GM18499 (cell line): Measurements from ENCODE around the gene P2RY8.
"Not testable (repeated sequence)": the region's sequence is repeated elsewhere in the genome, so short reads cannot be mapped to it uniquely, and the experiment has no call there.

ENCODE experiments used
- ATAC-seq: cut with Tn5 transposase; IDR thresholded peaks from one replicate; pipeline ENCODE4 v1.9.1; 2021; ENCODE audit warnings: moderate number of reproducible peaks; ENCODE audit not compliant: insufficient read depth, unreplicated experiment

The P2RY8 gene

GRCh38 chrX:1537031-1537715 is at the start of gene P2RY8:
P2RY8 (minus strand) TSS chrX:1537185; CDS start chrX:1466558, 70,627 bp downstream.
- ATAC-seq: peak; percentile 58

GRCh38 chrX:1584237-1585011 is 47.4 kb upstream of the P2RY8 start:
- no peak for ATAC-seq

- peak; percentile 81 for ATAC-seq
Observed at GRCh38 chrX:1582686-1583437, 45.9 kb upstream of the P2RY8 start.

- ATAC-seq: no peak
Observed at GRCh38 chrX:1581132-1581531, 44.1 kb upstream of the P2RY8 start.

- ATAC-seq: no peak
Observed at GRCh38 chrX:1578511-1579173, 41.7 kb upstream of the P2RY8 start.

- ATAC-seq: no peak
Observed at GRCh38 chrX:1577845-1578244, 40.9 kb upstream of the P2RY8 start.

GRCh38 chrX:1576201-1576992 is 39.4 kb upstream of the P2RY8 start:
- ATAC-seq: no peak

GRCh38 chrX:1574181-1574580 is 37.2 kb upstream of the P2RY8 start:
- ATAC-seq: not testable (repeated sequence)

- no peak for ATAC-seq
Observed at GRCh38 chrX:1564750-1565683, 28.0 kb upstream of the P2RY8 start.

- ATAC-seq: not testable (repeated sequence)
Observed at GRCh38 chrX:1564077-1564476, 27.1 kb upstream of the P2RY8 start.

- no peak for ATAC-seq
Observed at GRCh38 chrX:1561164-1561563, 24.2 kb upstream of the P2RY8 start.

- no peak for ATAC-seq
Observed at GRCh38 chrX:1558761-1559468, 21.9 kb upstream of the P2RY8 start.

- ATAC-seq: not testable (repeated sequence)
Observed at GRCh38 chrX:1557442-1557841, 20.5 kb upstream of the P2RY8 start.

GRCh38 chrX:1555370-1555769 is 18.4 kb upstream of the P2RY8 start:
- ATAC-seq: no peak

- no peak for ATAC-seq
Observed at GRCh38 chrX:1554469-1555210, 17.7 kb upstream of the P2RY8 start.

GRCh38 chrX:1551959-1552546 is 15.1 kb upstream of the P2RY8 start:
- no peak for ATAC-seq

GRCh38 chrX:1546691-1547251 is 9.8 kb upstream of the P2RY8 start:
- ATAC-seq: no peak
